GM12892 (cell line): Measurements from ENCODE around the gene POLR2E.

ENCODE experiments used
- DNase-seq: peaks from one replicate; pipeline ENCODE4 v3.0.0; 2011; ENCODE audit not compliant: insufficient read length
- FAIRE-seq: peaks from 2 replicates; lab custom pipeline; 2011; peaks lifted over from hg19 to GRCh38; lab: Jason Lieb, UNC
- POLR2A ChIP-seq: IDR thresholded peaks from 2 replicates; pipeline ENCODE4 v1.6.1; 2011; ENCODE audit warnings: low read depth, low read length, control low read depth
- POLR2AphosphoS5 ChIP-seq: IDR thresholded peaks from 2 replicates; pipeline ENCODE4 v1.6.1; 2011; ENCODE audit warnings: low read depth, low read length, control low read depth
- TAF1 ChIP-seq: IDR thresholded peaks from 2 replicates; pipeline ENCODE4 v1.6.1; 2011; ENCODE audit warnings: low read depth, mild to moderate bottlenecking, control low read depth, low read length, borderline replicate concordance

Gene POLR2E

GRCh38 chr19:1061987-1062386, 33.2 kb downstream of the POLR2E start:
- TF ChIP-seq POLR2AphosphoS5 = no peak
- TF ChIP-seq POLR2A = no peak
- TF ChIP-seq TAF1 = no peak
- FAIRE-seq = no peak
- no peak for DNase-seq

DNA sequence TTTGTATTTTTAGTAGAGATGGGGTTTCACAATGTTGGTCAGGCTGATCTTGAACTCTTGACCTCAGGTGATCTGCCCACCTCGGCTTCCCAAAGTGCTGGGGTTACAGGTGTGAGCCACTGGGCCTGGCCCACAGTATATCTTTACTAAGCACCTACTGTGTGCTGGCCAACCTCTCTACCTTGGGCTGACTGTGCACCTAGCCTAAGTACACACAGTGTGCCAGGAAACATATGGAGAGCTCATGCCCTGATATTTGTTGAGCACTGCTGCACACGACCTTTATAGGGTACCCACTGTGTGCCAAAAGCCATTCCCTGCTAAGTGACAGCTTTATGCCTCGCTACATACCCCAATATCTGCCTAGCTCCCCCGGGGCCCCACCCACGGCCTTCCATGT, 34.5 kb downstream of the POLR2E start:
- TF ChIP-seq TAF1 = no peak
- no peak for TF ChIP-seq POLR2AphosphoS5
- TF ChIP-seq POLR2A = no peak
- FAIRE-seq (no peak), DNase-seq (no peak)

DNA sequence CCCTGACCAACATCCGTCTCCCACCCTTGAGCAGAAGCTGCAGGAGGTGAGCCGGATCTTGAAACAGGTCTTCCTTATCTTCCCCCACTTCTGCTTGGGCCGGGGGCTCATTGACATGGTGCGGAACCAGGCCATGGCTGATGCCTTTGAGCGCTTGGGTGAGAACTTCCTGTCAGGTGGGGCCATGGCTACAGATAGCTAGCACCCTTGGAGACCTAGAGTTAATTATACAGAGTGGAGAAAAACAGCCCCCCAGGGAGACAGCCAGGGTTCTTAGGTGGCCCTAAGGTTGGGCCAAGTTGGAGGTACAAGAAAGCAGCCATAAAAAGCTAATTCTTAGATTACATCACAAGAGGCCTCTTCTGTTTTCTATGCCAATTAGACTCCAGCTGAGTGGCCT, 37.1 kb downstream of the POLR2E start:
- FAIRE-seq (no peak), DNase-seq (no peak)
- TF ChIP-seq TAF1 (no peak), POLR2AphosphoS5 (no peak), POLR2A (no peak)

- no peak for DNase-seq
- FAIRE-seq = peak; percentile 56
- TF ChIP-seq POLR2A (no peak), POLR2AphosphoS5 (no peak), TAF1 (no peak)
Measured at GRCh38 chr19:1057176-1057855, 37.9 kb downstream of the POLR2E start.

DNA sequence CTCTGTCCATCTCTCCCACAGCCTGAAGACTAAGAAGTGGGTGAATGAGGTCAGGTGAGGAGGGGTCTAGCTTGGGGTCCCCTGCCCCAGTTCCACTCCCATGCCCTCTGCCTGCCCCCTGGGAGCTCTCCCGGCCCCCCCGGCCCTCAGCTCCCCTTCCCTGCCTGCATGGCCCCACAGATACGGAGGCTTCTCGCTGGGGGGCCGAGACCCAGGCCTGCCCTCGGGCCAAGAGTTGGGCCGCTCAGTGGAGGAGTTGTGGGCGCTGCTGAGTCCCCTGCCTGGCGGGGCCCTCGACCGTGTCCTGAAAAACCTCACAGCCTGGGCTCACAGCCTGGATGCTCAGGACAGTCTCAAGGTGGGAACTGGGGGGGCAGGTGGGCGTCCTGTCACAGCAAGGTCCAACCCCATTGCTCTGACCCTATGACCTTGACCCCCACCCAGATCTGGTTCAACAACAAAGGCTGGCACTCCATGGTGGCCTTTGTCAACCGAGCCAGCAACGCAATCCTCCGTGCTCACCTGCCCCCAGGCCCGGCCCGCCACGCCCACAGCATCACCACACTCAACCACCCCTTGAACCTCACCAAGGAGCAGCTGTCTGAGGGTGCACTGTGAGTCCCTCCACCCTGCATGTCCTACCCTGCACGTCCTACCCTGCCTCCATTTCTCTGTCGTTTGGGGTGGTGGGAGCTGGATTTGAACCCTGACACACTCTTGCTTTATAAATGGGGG, 39.1 kb downstream of the POLR2E start:
- DNase-seq (no peak), FAIRE-seq (no peak)
- TF ChIP-seq TAF1 (no peak), POLR2AphosphoS5 (no peak), POLR2A (no peak)

DNA sequence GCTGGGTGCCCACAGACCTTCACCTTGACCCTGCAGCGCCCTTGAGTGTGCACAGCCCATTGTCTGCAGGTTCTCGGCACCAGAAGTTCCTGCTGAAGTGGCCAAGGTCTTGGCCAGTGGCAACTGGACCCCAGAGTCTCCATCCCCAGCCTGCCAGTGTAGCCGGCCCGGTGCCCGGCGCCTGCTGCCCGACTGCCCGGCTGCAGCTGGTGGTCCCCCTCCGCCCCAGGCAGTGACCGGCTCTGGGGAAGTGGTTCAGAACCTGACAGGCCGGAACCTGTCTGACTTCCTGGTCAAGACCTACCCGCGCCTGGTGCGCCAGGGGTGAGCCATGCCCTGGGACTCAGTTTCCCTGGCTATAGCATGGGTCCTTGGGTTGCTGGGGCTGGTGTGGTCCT, 40.1 kb downstream of the POLR2E start:
- DNase-seq (no peak), FAIRE-seq (no peak)
- TF ChIP-seq TAF1 (no peak), POLR2AphosphoS5 (no peak), POLR2A (no peak)

- FAIRE-seq (no peak), DNase-seq (no peak)
- TF ChIP-seq POLR2AphosphoS5 (no peak), TAF1 (no peak), POLR2A (no peak)
Measured at GRCh38 chr19:1054102-1055027, 40.8 kb downstream of the POLR2E start.

GRCh38 chr19:1053176-1054101, 41.7 kb downstream of the POLR2E start:
- FAIRE-seq (no peak), DNase-seq (no peak)
- no peak for TF ChIP-seq POLR2A
- no peak for TF ChIP-seq POLR2AphosphoS5

GRCh38 chr19:1052349-1052975, 42.7 kb downstream of the POLR2E start:
- FAIRE-seq (no peak), DNase-seq (no peak)
- TF ChIP-seq TAF1 (no peak), POLR2AphosphoS5 (no peak), POLR2A (no peak)

DNA sequence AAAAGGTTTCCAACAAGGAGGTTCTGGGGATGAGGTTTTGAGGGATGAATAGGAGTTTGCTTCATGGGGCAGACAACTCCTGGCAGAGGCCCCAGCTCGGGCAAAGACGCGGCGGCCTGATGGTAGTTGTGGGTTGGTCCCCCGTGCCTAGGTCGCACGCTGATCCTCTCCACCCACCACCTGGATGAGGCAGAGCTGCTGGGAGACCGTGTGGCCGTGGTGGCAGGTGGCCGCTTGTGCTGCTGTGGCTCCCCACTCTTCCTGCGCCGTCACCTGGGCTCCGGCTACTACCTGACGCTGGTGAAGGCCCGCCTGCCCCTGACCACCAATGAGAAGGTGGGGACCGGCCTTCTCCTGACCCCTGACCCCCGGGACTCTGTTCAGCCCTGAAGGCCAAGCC, 43.4 kb downstream of the POLR2E start:
- DNase-seq = no peak
- TF ChIP-seq POLR2AphosphoS5 = no peak
- no peak for TF ChIP-seq TAF1
- TF ChIP-seq POLR2A = no peak
- no peak for FAIRE-seq

GRCh38 chr19:1050989-1051788, 44.0 kb downstream of the POLR2E start:
- no peak for DNase-seq
- TF ChIP-seq POLR2A (no peak), TAF1 (no peak), POLR2AphosphoS5 (no peak)
- FAIRE-seq = no peak
